T-helper 2 cell treated with Interferon-gamma antibody and Interleukin-4, amounts not matched to agents 5 μg/mL and 100 μg/mL, for 36 hours (primary cell): ENCODE results near the gene LRRC37A3.
A peak's percentile ranks its signal among the peaks of the same experiment; 100 is the strongest.
"Not testable (repeated sequence)": the region's sequence is repeated elsewhere in the genome, so short reads cannot be mapped to it uniquely, and the experiment has no call there.

ENCODE experiments used
- DNase-seq: peaks from one replicate; pipeline ENCODE4 v3.0.0; 2021; ENCODE audit warnings: low spot score
- H3K27ac Mint-ChIP-seq: one replicate; pipeline ENCODE4 v1.8.0; 2021; ENCODE audit warnings: mild to moderate bottlenecking, mixed read lengths
- H3K27me3 Mint-ChIP-seq: one replicate; pipeline ENCODE4 v1.8.0; 2021; ENCODE audit warnings: low read depth, mixed read lengths
- H3K36me3 Mint-ChIP-seq: one replicate; pipeline ENCODE4 v1.8.0; 2021; ENCODE audit warnings: low read depth, mixed read lengths
- H3K4me1 Mint-ChIP-seq: one replicate; pipeline ENCODE4 v1.8.0; 2021; ENCODE audit warnings: low read depth, mixed read lengths
- H3K4me3 Mint-ChIP-seq: one replicate; pipeline ENCODE4 v1.8.0; 2022; ENCODE audit warnings: mild to moderate bottlenecking, moderate library complexity, mixed read lengths
- H3K9me3 Mint-ChIP-seq: one replicate; pipeline ENCODE4 v1.8.0; 2021; ENCODE audit warnings: mixed read lengths

Gene LRRC37A3

DNA sequence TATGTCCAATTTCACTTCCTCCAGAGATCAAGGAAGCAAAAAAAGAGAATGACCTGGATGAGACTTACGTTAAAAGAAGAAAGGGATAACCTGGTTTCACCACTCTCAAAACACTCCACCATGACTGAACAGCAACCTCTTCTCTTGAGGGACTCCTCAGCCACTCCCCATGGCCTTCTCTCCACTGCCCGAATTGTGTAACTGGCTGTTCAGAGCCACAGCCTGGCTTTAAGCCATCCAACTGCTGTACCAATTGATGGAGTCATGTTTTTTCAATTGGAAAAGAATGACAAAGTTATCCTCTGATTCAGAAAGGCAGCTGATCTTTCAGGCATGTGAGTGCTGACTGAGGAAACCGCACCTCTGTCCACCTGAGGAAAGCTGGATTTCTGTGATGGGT is 85.2 kb downstream of the LRRC37A3 start:
- H3K9me3 Mint-ChIP-seq, H3K4me3 Mint-ChIP-seq, DNase-seq, H3K36me3 Mint-ChIP-seq, H3K27me3 Mint-ChIP-seq, H3K27ac Mint-ChIP-seq: not testable (repeated sequence)
- H3K4me1 Mint-ChIP-seq: peaks cover 17% of the 10 kb centered on the region

DNA sequence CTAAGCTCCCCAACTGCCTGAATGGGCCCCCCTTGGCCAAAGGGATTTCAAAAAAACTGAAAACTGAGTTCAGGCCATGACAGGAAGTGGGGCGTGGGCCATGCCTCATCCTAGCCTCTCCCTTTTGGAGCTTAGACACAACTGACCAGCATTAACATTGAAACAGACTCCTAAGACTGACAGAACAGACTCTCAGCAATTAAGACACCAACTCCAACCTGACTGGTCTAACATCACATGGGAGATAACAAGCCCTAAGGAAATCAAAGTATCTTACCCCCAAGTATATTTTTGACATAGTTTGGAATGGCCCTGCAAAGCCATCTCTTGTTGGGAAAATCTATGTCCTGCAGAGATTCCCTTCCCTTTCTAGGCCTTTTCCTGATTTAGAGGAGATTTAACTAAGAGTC is 88.6 kb downstream of the LRRC37A3 start:
- H3K9me3 Mint-ChIP-seq, H3K4me3 Mint-ChIP-seq: not testable (repeated sequence)
- H3K27ac Mint-ChIP-seq: peak overlapping the region; percentile 43

DNA sequence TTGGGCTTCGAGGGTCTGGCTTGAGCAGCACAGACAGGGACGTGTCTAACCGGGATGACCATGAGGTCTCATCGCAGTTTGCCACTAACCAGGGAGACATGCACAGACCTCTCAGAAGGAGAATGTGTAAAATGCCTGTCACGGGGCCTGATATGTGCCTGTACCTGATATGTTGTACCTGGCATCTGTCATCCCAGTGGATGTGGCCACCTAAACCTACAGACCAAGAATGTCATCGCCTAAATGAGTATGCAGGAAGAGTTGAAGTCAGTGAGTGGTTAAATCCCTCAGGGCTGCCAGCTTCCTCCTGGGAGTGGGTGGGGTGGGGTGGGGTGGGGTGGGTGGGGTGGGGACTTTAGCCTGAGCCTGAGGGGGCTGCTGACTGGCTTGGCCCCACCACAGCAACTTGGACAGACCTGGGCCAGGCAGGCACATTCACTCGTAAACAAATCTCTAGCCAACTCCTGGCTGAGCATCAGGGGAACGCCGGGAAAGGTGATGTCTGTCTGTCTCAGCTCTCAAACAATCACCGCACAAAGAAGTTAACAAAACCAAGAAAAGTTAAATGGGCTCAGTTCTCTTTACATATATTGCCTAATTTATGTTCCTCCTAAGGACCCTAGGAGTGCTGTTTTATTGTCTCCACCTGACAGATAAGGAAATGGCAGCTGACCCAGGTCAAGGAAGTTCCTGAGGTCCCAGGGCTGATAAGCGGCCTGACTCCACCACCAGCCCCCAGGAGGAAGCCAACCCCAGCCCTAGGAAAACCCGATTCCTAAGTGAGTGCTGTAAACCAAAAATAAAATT is 89.3 kb downstream of the LRRC37A3 start:
- not testable (repeated sequence) for H3K4me3 Mint-ChIP-seq, H3K9me3 Mint-ChIP-seq, DNase-seq, H3K27ac Mint-ChIP-seq, H3K27me3 Mint-ChIP-seq
- peaks cover 10% of the 10 kb centered on the region for H3K36me3 Mint-ChIP-seq
- peaks cover 10% of the 10 kb centered on the region for H3K4me1 Mint-ChIP-seq

More for the DNA sequence above, 88.6 kb downstream of the LRRC37A3 start:
- not testable (repeated sequence) for DNase-seq, H3K27me3 Mint-ChIP-seq
- Mint-ChIP-seq H3K36me3 (peaks cover 10% of the 10 kb centered on the region), H3K4me1 (peaks cover 10% of the 10 kb centered on the region)

DNA sequence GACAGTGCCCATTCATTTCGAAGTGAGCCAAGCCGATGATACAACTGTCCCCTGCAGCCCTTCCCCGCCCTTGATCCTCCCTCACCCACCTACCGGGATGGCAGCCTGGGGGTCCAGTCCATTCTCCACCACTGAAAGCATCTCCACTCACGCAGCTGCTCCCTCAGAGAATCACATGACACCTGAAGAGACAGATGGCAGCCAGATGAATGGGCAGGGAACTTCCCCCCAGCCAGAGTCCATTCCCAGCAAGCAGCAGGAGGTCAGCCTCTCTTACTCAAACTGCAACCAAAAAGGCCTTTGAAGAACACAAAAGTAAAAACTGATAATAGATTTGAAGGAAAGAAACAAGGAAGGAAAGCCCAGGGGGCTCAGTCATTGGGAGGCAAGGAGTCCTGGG is 90.2 kb downstream of the LRRC37A3 start:
- not testable (repeated sequence) for H3K27ac Mint-ChIP-seq

DNA sequence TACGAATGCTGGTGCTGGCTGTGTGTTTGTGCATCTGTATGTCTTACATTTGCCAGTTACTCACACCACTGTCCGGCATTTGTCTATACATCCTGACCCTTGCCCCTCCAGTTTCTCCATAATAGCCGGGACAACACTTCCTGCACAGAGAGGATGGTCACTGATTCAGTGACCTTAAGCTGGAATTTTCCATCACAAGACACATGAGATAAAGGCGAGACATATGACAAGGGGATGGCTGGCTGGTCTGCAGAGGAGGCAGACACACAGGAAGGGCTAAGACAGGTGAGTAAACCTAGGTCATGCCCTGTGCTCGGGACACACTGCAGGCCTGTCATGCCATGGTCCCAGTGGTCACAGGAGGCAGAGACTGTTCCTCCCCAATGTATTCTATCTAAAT is 100.4 kb downstream of the LRRC37A3 start:
- not testable (repeated sequence) for DNase-seq, H3K27me3 Mint-ChIP-seq, H3K4me1 Mint-ChIP-seq, H3K27ac Mint-ChIP-seq, H3K9me3 Mint-ChIP-seq, H3K4me3 Mint-ChIP-seq
- peaks cover 29% of the 10 kb centered on the region for H3K36me3 Mint-ChIP-seq

More for the DNA sequence above, 90.2 kb downstream of the LRRC37A3 start:
- H3K27me3 Mint-ChIP-seq, DNase-seq, H3K9me3 Mint-ChIP-seq, H3K4me3 Mint-ChIP-seq: not testable (repeated sequence)
- Mint-ChIP-seq H3K36me3 (peaks cover 15% of the 10 kb centered on the region), H3K4me1 (peaks cover 10% of the 10 kb centered on the region)

DNA sequence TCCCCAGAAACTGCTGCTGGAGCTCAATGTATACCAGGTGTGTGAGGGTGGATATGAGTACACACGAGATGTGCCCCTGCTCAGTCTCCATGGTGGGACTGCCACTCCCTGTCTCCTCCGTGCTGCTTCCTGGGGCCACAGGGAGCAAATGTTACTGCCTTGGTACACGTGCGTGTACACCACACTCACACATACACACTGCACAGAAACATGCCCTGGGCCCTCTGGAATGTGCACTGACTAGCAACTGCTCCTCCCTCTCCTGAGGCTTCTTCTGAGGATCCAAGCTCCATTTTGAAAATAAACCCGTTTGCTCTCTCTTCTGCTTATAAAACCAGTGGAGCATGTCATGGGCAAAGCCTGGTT is 103.5 kb downstream of the LRRC37A3 start:
- H3K4me3 Mint-ChIP-seq: not testable (repeated sequence)

DNA sequence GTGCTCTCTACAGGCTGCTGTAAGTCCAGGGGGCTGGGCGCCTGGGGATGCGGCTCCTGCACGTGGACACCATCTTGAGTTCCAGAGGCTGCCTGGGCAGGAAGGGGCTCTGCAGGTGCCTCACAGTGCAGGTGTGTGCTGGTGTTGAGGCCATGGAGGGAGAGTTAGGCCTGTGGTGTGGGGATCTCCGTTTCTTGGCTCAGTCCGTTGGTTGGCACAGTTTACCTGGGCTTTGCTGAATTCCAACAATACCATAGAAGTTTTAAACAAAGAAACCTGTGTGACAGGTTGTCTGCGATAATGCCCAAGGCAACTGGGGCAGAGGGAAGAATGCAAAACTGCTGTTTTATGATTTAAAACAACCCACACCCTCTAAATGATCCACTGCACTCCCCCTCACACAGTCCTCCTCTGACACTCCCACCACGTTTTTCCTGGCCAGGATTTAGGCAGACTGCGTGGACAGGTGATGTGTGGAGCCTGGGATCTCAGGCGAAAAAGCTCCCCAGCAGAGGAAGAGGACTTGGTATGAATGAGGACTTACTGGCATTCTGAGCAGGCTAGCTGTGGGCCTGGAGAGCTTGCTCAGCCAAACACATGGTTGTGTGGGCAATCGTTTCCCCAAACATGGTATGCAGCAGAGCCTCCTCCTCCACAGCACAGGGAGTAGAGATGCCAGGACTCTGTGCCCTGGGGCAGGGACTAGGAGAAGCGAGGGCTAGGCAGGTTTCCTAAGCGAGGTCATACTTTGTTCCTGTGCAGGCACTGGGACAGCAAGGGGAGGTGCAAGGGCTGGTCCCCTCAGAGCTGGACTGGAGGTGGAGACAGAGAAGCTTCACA is 104.1 kb downstream of the LRRC37A3 start:
- H3K36me3 Mint-ChIP-seq: peaks cover 20% of the 10 kb centered on the region
- H3K9me3 Mint-ChIP-seq, H3K27ac Mint-ChIP-seq: not testable (repeated sequence)

More for the DNA sequence above, 103.5 kb downstream of the LRRC37A3 start:
- not testable (repeated sequence) for H3K9me3 Mint-ChIP-seq, H3K27me3 Mint-ChIP-seq, H3K27ac Mint-ChIP-seq, H3K4me1 Mint-ChIP-seq, DNase-seq
- H3K36me3 Mint-ChIP-seq: peaks cover 20% of the 10 kb centered on the region

DNA sequence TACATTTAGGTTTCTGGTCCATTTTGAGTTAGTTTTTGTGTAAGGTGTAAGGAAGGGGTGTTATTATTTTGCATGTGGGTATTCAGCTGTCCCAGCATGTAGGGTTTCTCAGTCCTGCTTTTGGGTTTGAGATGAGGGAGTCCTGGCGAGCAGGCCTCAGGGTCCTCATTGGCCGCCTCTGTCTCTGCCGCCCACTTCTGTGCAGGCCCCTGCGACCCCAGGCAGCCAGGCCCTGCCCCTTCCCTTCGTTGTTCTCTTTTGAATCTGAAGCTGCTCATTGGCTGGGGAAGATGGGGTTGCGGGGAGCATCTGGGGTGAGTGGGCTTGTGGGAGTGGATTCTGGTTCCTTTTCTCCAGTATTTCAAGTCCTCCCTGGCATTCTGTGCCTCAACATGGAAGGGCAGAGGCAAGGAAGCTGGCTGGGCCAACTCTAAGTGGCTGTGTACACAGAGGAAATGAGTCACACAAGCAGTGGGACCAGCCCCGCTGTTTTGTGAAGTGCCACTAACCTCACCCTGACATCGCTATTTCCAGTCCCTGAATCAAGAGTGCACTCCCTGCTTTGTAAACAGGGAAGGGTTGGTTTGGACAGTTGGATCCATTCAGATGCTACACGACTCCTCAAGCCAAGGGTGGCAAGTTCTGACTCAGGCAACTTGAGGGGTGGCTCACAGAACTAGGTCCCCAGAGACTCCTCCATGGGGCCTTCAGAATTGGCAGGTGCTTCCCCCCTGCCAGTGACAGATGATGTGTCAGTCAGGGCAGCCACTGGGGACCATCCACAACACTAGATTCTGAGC is 110.9 kb downstream of the LRRC37A3 start:
- Mint-ChIP-seq H3K36me3 (peaks cover 15% of the 10 kb centered on the region), H3K27ac (peak overlapping the region; percentile 95), H3K4me1 (peaks cover 15% of the 10 kb centered on the region), H3K4me3 (peak overlapping the region; percentile 60)
- peak; percentile 63 for DNase-seq
- not testable (repeated sequence) for H3K27me3 Mint-ChIP-seq, H3K9me3 Mint-ChIP-seq

More for the DNA sequence above, 104.1 kb downstream of the LRRC37A3 start:
- not testable (repeated sequence) for H3K4me3 Mint-ChIP-seq, DNase-seq, H3K27me3 Mint-ChIP-seq, H3K4me1 Mint-ChIP-seq
